Upper lobe of left lung (tissue), 4 donors: Measurements from ENCODE around the gene GPC5.

ENCODE experiments used
- POLR2A ChIP-seq, 4 donors: fragments of 450-650 bp; IDR thresholded peaks; one replicate each; pipeline ENCODE4 v1.5.1; 2016 to 2017; ENCODE audit warnings: antibody characterized with exemption in 4 of 4, mild to moderate bottlenecking in 2 of 4
- POLR2AphosphoS5 ChIP-seq, 2 donors: sonication (generic); formaldehyde crosslinking; IDR thresholded peaks; one replicate each; pipeline ENCODE4 v1.5.1; 2017; ENCODE audit warnings: antibody characterized with exemption in 2 of 2

GRCh38 chr13:92743992-92744391 lies 1345.6 kb downstream of the GPC5 start:
- no peak for TF ChIP-seq POLR2AphosphoS5 (IDR thresholded peaks at IDR 0.05)
- TF ChIP-seq POLR2A (IDR thresholded peaks at IDR 0.05): no peak
